Spleen (tissue), 13 donors: Measurements from ENCODE around the gene TRAPPC4. TPM values are rescaled to one million over a fixed set of nuclear protein-coding genes. Genes with fewer than 3 reads are reported as not detected.
"Not testable (repeated sequence)": the region's sequence is repeated elsewhere in the genome, so short reads cannot be mapped to it uniquely, and the experiment has no call there.

Source experiments
- DNase-seq: peaks from one replicate; pipeline ENCODE4 v3.0.0-alpha.2; 2020
- H3K27ac ChIP-seq, 8 donors: fragments of 200-600 bp; sonication (generic) in 7 of 8; 1 replicate in 4 of 8; 2 replicates in 4 of 8; pipeline versions ENCODE4 v1.5.0 to v1.8.0; 2016 to 2021; ENCODE audit warnings: inconsistent platforms in 4 of 8, mild to moderate bottlenecking in 4 of 8, moderate library complexity in 1 of 8
- H3K27me3 ChIP-seq, 7 donors: fragments of 200-600 bp; sonication (generic) in 6 of 7; replicated peaks in 1 of 7; 1 replicate in 4 of 7; 2 replicates in 3 of 7; pipeline versions ENCODE4 v1.5.0 to v1.8.0; 2016 to 2021; ENCODE audit warnings: inconsistent platforms in 3 of 7, mild to moderate bottlenecking in 1 of 7
- H3K36me3 ChIP-seq, 6 donors: fragments of 200-600 bp; sonication (generic) in 5 of 6; 1 replicate in 4 of 6; 2 replicates in 2 of 6; pipeline versions ENCODE4 v1.5.0 to v1.8.0; 2016 to 2021; ENCODE audit warnings: inconsistent platforms in 2 of 6
- H3K4me1 ChIP-seq, 6 donors: fragments of 200-600 bp; sonication (generic) in 5 of 6; 1 replicate in 3 of 6; 2 replicates in 3 of 6; pipeline versions ENCODE4 v1.5.0 to v1.8.0; 2016 to 2021; ENCODE audit warnings: inconsistent platforms in 3 of 6
- H3K4me3 ChIP-seq, 8 donors: fragments of 200-600 bp; sonication (generic) in 7 of 8; 1 replicate in 4 of 8; 2 replicates in 4 of 8; pipeline versions ENCODE4 v1.5.0 to v1.8.0; 2016 to 2021; ENCODE audit warnings: inconsistent platforms in 4 of 8, mild to moderate bottlenecking in 4 of 8, moderate library complexity in 2 of 8
- H3K9me3 ChIP-seq, 8 donors: fragments of 200-600 bp; sonication (generic) in 7 of 8; 1 replicate in 4 of 8; 2 replicates in 4 of 8; pipeline versions ENCODE4 v1.5.0 to v1.8.0; 2016 to 2021; ENCODE audit warnings: inconsistent platforms in 4 of 8
- POLR2A ChIP-seq, 3 donors: fragments of 450-650 bp; IDR thresholded peaks; one replicate each; pipeline ENCODE4 v1.5.1; 2017; ENCODE audit warnings: antibody characterized with exemption in 3 of 3, mild to moderate bottlenecking in 1 of 3
- POLR2AphosphoS5 ChIP-seq, 3 donors: sonication (generic); formaldehyde crosslinking; IDR thresholded peaks; one replicate each; pipeline ENCODE4 v1.5.1; 2017; ENCODE audit warnings: antibody characterized with exemption in 3 of 3
- WGBS, 5 donors: extraction: QIAGEN DNeasy Blood & Tissue Kit in 3 of 5; methylation state at CpG; one replicate each; pipeline versions ENCODE4 v1.1.5 to v1.1.7; 2013 to 2018; 5-methylcytosine and 5-hydroxymethylcytosine counted together
- intact Hi-C: fragments of 100-400 bp; cut with DNase I; formaldehyde crosslinking; loops from one replicate; pipeline ENCODE4 v1.15.0; 2023; ENCODE audit warnings: low total_unique reads
- long read RNA-seq, 2 donors: transcript quantifications; one replicate each; lab custom pipeline, GENCODE V29; 2026
- polyA plus RNA-seq, 3 donors: library from polyadenylated mRNA; stranded (reverse); fragments of 200-250 nt; gene quantifications; one replicate each; pipeline ENCODE4 v1.2.1, GENCODE V29; 2013
- total RNA-seq, 7 donors: library from RNA; depleted of rRNA in 3 of 7; stranded (reverse); fragments of >200 nt in 3 of 7; fragmentation: NEBNext Ultra II Directional in 4 of 7; extraction: Animal tissue kit (Norgen Biotek cat#: 25700) in 4 of 7; gene quantifications; one replicate each; pipeline versions ENCODE4 v1.1.0 to v1.2.1, GENCODE V29; 2016 to 2021
- TF ChIP-seq, protein P1 (sequence below), 11 experiments: fragments of 200-600 bp in 7 of 11; fragments of 450-650 bp in 4 of 11; sonication (generic) in 4 of 11; IDR thresholded peaks in 8 of 11; conservative IDR thresholded peaks in 3 of 11; 1 replicate in 7 of 11; 2 replicates in 4 of 11; pipeline versions ENCODE4 v1.4.0 to v1.8.0; 2016 to 2021; ENCODE audit warnings: antibody characterized with exemption in 11 of 11, inconsistent platforms in 4 of 11, mild to moderate bottlenecking in 1 of 11
- donor health status: healthy with polysubstance abuse.
- donor health status: DM: no; HTN: no; CAD: no; lungs with moderate emphysema.
- donor health status: DM: no; HTN: no; CAD: no.
- donor health status: Bipolar disorder and iron deficiency.
- donor health status: healthy.
- donor health status: DM: no; HTN: no; CAD: no.
- donor health status: DM: yes; HTN: yes; CAD: no.

TRAPPC4 gene, protein sequence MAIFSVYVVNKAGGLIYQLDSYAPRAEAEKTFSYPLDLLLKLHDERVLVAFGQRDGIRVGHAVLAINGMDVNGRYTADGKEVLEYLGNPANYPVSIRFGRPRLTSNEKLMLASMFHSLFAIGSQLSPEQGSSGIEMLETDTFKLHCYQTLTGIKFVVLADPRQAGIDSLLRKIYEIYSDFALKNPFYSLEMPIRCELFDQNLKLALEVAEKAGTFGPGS
- total RNA-seq (10 to 100 TPM; 43.0 to 61.8 (median 54.4) TPM), polyA plus RNA-seq (10 to 100 TPM; 33.1 to 53.0 (median 47.6) TPM)
- long read RNA-seq, donor 1, transcript TRAPPC4-214 (5 exons, 1,759 nt) = major isoform, 28 of 38 reads
- long read RNA-seq, donor 1, partial matches to known transcripts = 0 of 38 reads
- long read RNA-seq, donor 1, other reads (novel, unspliced or antisense) = 0 of 38 reads
- long read RNA-seq, donor 2, transcript TRAPPC4-214 (5 exons, 1,759 nt) = major isoform, 19 of 27 reads
- long read RNA-seq, donor 2, partial matches to known transcripts = 0 of 27 reads
- long read RNA-seq, donor 2, other reads (novel, unspliced or antisense) = 0 of 27 reads

- Histone ChIP-seq H3K27ac (peak within 1 kb of the TSS; percentile 89 to 99 (median 98)), H3K4me3 (peak within 1 kb of the TSS; percentile 66 to 94 (median 89)), H3K27me3 (no peaks in the 10 kb centered on the region), H3K36me3 (peaks cover 0 to 73% (median 52%) of the 10 kb centered on the region in 6 donors), H3K9me3 (no peaks in the 10 kb centered on the region), H3K4me1 (peaks cover 37 to 81% (median 58%) of the 10 kb centered on the region in 6 donors)
- intact Hi-C loops = no loop called here
- 0 to 2% (median 1%) methylated on average over 45 to 63 of the region's 63 CpGs for WGBS, 5 donors
- TF ChIP-seq POLR2A (IDR thresholded peaks at IDR 0.05) (peak in 1 of 3 donors; percentile 47), POLR2AphosphoS5 (IDR thresholded peaks at IDR 0.05) (peak; percentile 92 to 94 (median 93))
- TF ChIP-seq, protein P1, sequence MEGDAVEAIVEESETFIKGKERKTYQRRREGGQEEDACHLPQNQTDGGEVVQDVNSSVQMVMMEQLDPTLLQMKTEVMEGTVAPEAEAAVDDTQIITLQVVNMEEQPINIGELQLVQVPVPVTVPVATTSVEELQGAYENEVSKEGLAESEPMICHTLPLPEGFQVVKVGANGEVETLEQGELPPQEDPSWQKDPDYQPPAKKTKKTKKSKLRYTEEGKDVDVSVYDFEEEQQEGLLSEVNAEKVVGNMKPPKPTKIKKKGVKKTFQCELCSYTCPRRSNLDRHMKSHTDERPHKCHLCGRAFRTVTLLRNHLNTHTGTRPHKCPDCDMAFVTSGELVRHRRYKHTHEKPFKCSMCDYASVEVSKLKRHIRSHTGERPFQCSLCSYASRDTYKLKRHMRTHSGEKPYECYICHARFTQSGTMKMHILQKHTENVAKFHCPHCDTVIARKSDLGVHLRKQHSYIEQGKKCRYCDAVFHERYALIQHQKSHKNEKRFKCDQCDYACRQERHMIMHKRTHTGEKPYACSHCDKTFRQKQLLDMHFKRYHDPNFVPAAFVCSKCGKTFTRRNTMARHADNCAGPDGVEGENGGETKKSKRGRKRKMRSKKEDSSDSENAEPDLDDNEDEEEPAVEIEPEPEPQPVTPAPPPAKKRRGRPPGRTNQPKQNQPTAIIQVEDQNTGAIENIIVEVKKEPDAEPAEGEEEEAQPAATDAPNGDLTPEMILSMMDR (IDR thresholded peaks at IDR 0.05 in 8 of 11, conservative IDR thresholded peaks at IDR 0.05 in 3 of 11) = peak in 4 of 11 experiments; percentile 20 to 46 (median 37)
- peak; percentile 99 for DNase-seq
Measured at GRCh38 chr11:119018074-119018938, at the start of gene TRAPPC4, which contains the start of gene RPS25. Gene TRAPPC4, plus strand, starts transcription at chr11:119018766. Its CDS starts 30 bp downstream, at chr11:119018796. Gene RPS25, minus strand, starts transcription at chr11:119018343. Its CDS starts 59 bp downstream, at chr11:119018284.

DNA sequence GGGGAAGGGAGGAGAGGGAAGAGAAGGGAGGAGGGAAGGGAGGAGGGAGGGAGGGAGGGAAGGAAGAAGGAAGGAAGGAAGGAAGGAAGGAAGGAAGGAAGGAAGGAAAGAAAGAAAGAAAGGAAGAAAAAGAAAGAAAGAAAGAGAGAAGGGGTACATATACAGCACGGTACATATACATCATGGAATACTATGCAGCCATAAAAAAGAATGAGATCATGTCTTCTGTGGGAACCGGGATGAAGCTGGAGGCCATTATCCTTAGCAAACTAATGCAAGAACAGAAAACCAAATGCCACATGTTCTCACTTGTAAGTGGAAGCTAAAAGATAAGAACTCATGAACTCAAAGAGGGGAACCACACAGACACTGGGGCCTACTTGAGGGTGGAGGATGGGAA, 49.1 kb upstream of the TRAPPC4 start:
- H3K9me3 ChIP-seq, H3K4me1 ChIP-seq, DNase-seq, intact Hi-C loops, H3K4me3 ChIP-seq, H3K36me3 ChIP-seq, H3K27ac ChIP-seq: not testable (repeated sequence)
- 91 to 100% (median 92%) methylated on average over 2 of the region's 2 CpGs for WGBS, 5 donors
- peaks cover 0 to 19% (median 6%) of the 10 kb centered on the region in 7 donors for H3K27me3 ChIP-seq

DNA sequence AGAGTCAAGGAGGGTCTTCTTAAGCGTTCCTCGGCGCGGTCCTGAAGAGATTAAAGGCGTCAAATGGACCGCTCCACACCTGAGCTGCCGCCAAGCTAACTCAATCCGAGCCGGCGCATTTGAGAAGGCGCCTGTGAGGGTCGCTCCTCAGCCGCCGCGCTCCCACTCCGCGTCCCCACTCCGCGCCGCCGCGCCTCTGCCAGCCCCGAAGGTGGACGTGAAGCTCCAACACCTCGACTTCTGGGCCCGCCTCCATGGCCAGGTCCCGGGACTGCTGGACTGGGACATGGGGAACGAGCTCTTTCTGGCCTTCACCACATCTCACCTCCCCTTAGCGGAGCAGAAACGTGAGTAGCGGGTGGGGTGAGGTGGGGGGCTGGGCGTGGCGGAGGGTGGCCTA, 46.9 kb upstream of the TRAPPC4 start, which contains the start of gene FOXR1:
FOXR1 (plus strand) TSS at position 116 of the 400 bp plus-strand sequence; CDS start at position 287, 171 bp downstream.
- 47 to 74% (median 51%) methylated on average over 20 to 33 of the region's 33 CpGs for WGBS, 5 donors
- Histone ChIP-seq H3K27ac (no peak within 1 kb of the TSS), H3K4me3 (no peak within 1 kb of the TSS), H3K27me3 (peaks cover 0 to 28% (median 6%) of the 10 kb centered on the region in 7 donors), H3K36me3 (no peaks in the 10 kb centered on the region), H3K9me3 (no peaks in the 10 kb centered on the region), H3K4me1 (no peaks in the 10 kb centered on the region)
- intact Hi-C loops = no loop called here
- TF ChIP-seq POLR2A (IDR thresholded peaks at IDR 0.05) (no peak), POLR2AphosphoS5 (IDR thresholded peaks at IDR 0.05) (no peak)
- TF ChIP-seq, protein P1 (IDR thresholded peaks at IDR 0.05 in 8 of 11, conservative IDR thresholded peaks at IDR 0.05 in 3 of 11) = no peak
- DNase-seq = no peak

DNA sequence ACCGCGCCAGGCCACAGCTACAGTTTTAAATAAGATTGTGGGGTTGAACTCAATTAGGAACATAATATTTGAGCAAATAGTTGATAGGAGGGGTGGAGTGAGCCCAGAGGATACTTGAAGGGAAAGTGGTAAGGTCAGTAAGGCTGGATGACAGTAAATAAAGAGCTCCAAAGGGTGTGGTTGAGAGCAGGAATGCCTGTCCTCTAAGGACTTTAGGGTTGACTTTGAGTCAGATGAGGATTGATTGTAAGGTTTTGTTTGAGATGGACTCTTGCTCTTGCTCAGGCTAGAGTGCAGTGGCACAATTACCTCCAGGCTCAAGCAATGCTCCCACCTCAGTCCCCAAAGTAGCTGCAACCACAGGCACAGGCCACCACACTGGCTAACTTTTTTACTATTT, 44.6 kb upstream of the TRAPPC4 start:
- TF ChIP-seq, protein P1 (IDR thresholded peaks at IDR 0.05 in 8 of 11, conservative IDR thresholded peaks at IDR 0.05 in 3 of 11) = no peak
- no peak for TF ChIP-seq POLR2A (IDR thresholded peaks at IDR 0.05)
- no peak for TF ChIP-seq POLR2AphosphoS5 (IDR thresholded peaks at IDR 0.05)
- no peaks in the 10 kb centered on the region for H3K4me1 ChIP-seq
- intact Hi-C loops = no loop called here
- no peaks in the 10 kb centered on the region for H3K36me3 ChIP-seq
- no peaks in the 10 kb centered on the region for H3K9me3 ChIP-seq
- H3K27ac ChIP-seq = no peak overlapping the region
- peaks cover 0 to 29% (median 6%) of the 10 kb centered on the region in 7 donors for H3K27me3 ChIP-seq
- H3K4me3 ChIP-seq = no peak overlapping the region
- 83 to 100% (median 98%) methylated on average over 2 of the region's 2 CpGs for WGBS, 5 donors
- DNase-seq = no peak
